H9 (cell line): ENCODE measurements around the gene HEXA. TPM values are rescaled to one million over a fixed set of nuclear protein-coding genes. Genes with fewer than 3 reads are reported as not detected.

Source experiments
- DNase-seq: peaks from one replicate; pipeline ENCODE4 v3.0.0-alpha.2; 2017
- H2AFZ ChIP-seq: one replicate; pipeline ENCODE4 v1.6.1; 2013; ENCODE audit warnings: mild to moderate bottlenecking, low read length, control low read depth, moderate library complexity
- H2AK5ac ChIP-seq: 2 replicates; pipeline ENCODE4 v1.6.1; 2013; ENCODE audit warnings: low read length, control low read depth, mixed read lengths; ENCODE audit not compliant: insufficient read length
- H2BK120ac ChIP-seq: one replicate; pipeline ENCODE4 v1.6.1; 2013; ENCODE audit warnings: low read depth, mild to moderate bottlenecking, low read length, control low read depth, inconsistent platforms; ENCODE audit not compliant: poor library complexity, severe bottlenecking
- H2BK12ac ChIP-seq: 2 replicates; pipeline ENCODE4 v1.6.1; 2013; ENCODE audit warnings: low read length, control low read depth, mixed read lengths, low read depth; ENCODE audit not compliant: insufficient read length
- H2BK15ac ChIP-seq: 2 replicates; pipeline ENCODE4 v1.6.1; 2013; ENCODE audit warnings: low read depth, low read length, control low read depth
- H2BK20ac ChIP-seq: one replicate; pipeline ENCODE4 v1.6.1; 2013; ENCODE audit warnings: low read depth, mild to moderate bottlenecking, low read length, control low read depth, inconsistent platforms; ENCODE audit not compliant: poor library complexity, severe bottlenecking
- H2BK5ac ChIP-seq: 2 replicates; pipeline ENCODE4 v1.6.1; 2013; ENCODE audit warnings: low read length, control low read depth, mixed read lengths; ENCODE audit not compliant: insufficient read length
- H3K14ac ChIP-seq: 2 replicates; pipeline ENCODE4 v1.6.1; 2013; ENCODE audit warnings: low read length, control low read depth; ENCODE audit not compliant: insufficient read depth
- H3K18ac ChIP-seq: 2 replicates; pipeline ENCODE4 v1.6.1; 2013; ENCODE audit warnings: low read depth, mild to moderate bottlenecking, mixed read lengths, low read length, control low read depth; ENCODE audit not compliant: insufficient read length
- H3K23ac ChIP-seq: 2 replicates; pipeline ENCODE4 v1.6.1; 2013; ENCODE audit warnings: low read length, control low read depth, mixed read lengths, low read depth; ENCODE audit not compliant: insufficient read length
- H3K23me2 ChIP-seq: 2 replicates; pipeline ENCODE4 v1.6.1; 2013; ENCODE audit warnings: low read depth, mild to moderate bottlenecking, mixed read lengths, low read length, control low read depth; ENCODE audit not compliant: insufficient read length, poor library complexity, severe bottlenecking
- H3K27ac ChIP-seq: 2 replicates; pipeline ENCODE4 v1.5.1; 2013; ENCODE audit warnings: low read length, control low read depth, mixed read lengths, low read depth; ENCODE audit not compliant: insufficient read length
- H3K27me3 ChIP-seq: 2 replicates; pipeline ENCODE4 v1.6.1; 2013; ENCODE audit warnings: low read length, control low read depth, inconsistent platforms; ENCODE audit not compliant: insufficient read depth
- H3K4ac ChIP-seq: 2 replicates; pipeline ENCODE4 v1.6.1; 2013; ENCODE audit warnings: low read depth, mild to moderate bottlenecking, control low read depth, inconsistent platforms, low read length, moderate library complexity
- H3K4me1 ChIP-seq: 2 replicates; pipeline ENCODE4 v1.6.1; 2013; ENCODE audit warnings: low read length, control low read depth, inconsistent platforms; ENCODE audit not compliant: insufficient read depth
- H3K4me2 ChIP-seq: 2 replicates; pipeline ENCODE4 v1.6.1; 2013; ENCODE audit warnings: low read length, control low read depth, mixed read lengths; ENCODE audit not compliant: insufficient read length, insufficient read depth
- H3K56ac ChIP-seq: 2 replicates; pipeline ENCODE4 v1.6.1; 2013; ENCODE audit warnings: low read depth, mild to moderate bottlenecking, mixed read lengths, low read length, control low read depth; ENCODE audit not compliant: insufficient read length
- H3K79me1 ChIP-seq: 2 replicates; pipeline ENCODE4 v1.6.1; 2013; ENCODE audit warnings: low read depth, mild to moderate bottlenecking, moderate library complexity, low read length, control low read depth, inconsistent platforms; ENCODE audit not compliant: insufficient read depth, poor library complexity, severe bottlenecking
- H3K79me2 ChIP-seq: 2 replicates; pipeline ENCODE4 v1.6.1; 2013; ENCODE audit warnings: low read length, control low read depth, inconsistent platforms; ENCODE audit not compliant: insufficient read depth
- H3K9ac ChIP-seq: 2 replicates; pipeline ENCODE4 v1.6.1; 2013; ENCODE audit warnings: low read length, control low read depth, mixed read lengths; ENCODE audit not compliant: insufficient read length; ENCODE audit errors: extremely low read depth
- H3K9me3 ChIP-seq: one replicate; pipeline ENCODE4 v1.6.1; 2013; ENCODE audit warnings: low read depth, low read length, inconsistent platforms; ENCODE audit not compliant: control insufficient read depth
- H3T11ph ChIP-seq: one replicate; pipeline ENCODE4 v1.6.1; 2013; ENCODE audit warnings: mild to moderate bottlenecking, low read length, control low read depth, inconsistent platforms
- H4K20me1 ChIP-seq: one replicate; pipeline ENCODE4 v1.6.1; 2013; ENCODE audit not compliant: control insufficient read depth, insufficient read length, insufficient read depth
- H4K5ac ChIP-seq: 2 replicates; pipeline ENCODE4 v1.6.1; 2013; ENCODE audit warnings: low read depth, mild to moderate bottlenecking, mixed read lengths, low read length, control low read depth; ENCODE audit not compliant: insufficient read length
- H4K8ac ChIP-seq: replicated peaks from 2 replicates; pipeline ENCODE4 v1.6.1; 2013; ENCODE audit warnings: low read length, control low read depth, mixed read lengths, low read depth; ENCODE audit not compliant: insufficient read length
- H4K91ac ChIP-seq: 2 replicates; pipeline ENCODE4 v1.6.1; 2013; ENCODE audit warnings: low read depth, mild to moderate bottlenecking, moderate library complexity, mixed read lengths, low read length, control low read depth; ENCODE audit not compliant: insufficient read length
- H3K27ac Mint-ChIP-seq, 3 experiments: 2 replicates in 2 of 3; 3 replicates in 1 of 3; pipeline ENCODE4 v1.8.0; 2020 to 2021; ENCODE audit warnings: mixed read lengths in 3 of 3, mild to moderate bottlenecking in 1 of 3, moderate library complexity in 1 of 3
- H3K27me3 Mint-ChIP-seq: 2 replicates; pipeline ENCODE4 v1.8.0; 2021; ENCODE audit warnings: low read depth, mild to moderate bottlenecking, moderate library complexity, mixed read lengths
- H3K36me3 Mint-ChIP-seq, 3 experiments: 2 replicates in 2 of 3; 3 replicates in 1 of 3; pipeline ENCODE4 v1.8.0; 2020 to 2021; ENCODE audit warnings: low read depth in 3 of 3, mixed read lengths in 3 of 3; ENCODE audit not compliant: insufficient read depth in 1 of 3
- H3K4me1 Mint-ChIP-seq, 2 experiments: 2 replicates each; pipeline ENCODE4 v1.8.0; 2020; ENCODE audit warnings: mixed read lengths in 2 of 2
- H3K4me3 Mint-ChIP-seq, 2 experiments: 2 replicates in 1 of 2; 3 replicates in 1 of 2; pipeline ENCODE4 v1.8.0; 2020 to 2021; ENCODE audit warnings: mild to moderate bottlenecking in 2 of 2, mixed read lengths in 2 of 2, moderate library complexity in 1 of 2
- H3K9me3 Mint-ChIP-seq, 2 experiments: 2 replicates in 1 of 2; 3 replicates in 1 of 2; pipeline ENCODE4 v1.8.0; 2020; ENCODE audit warnings: mild to moderate bottlenecking in 2 of 2, mixed read lengths in 2 of 2, moderate library complexity in 1 of 2
- WGBS: extraction: QIAGEN DNeasy Blood & Tissue Kit; methylation state at CpG from one replicate; pipeline ENCODE4 v1.1.7; 2013; ENCODE audit warnings: missing lambda C conversion rate, low lambda C conversion rate, mixed read lengths; ENCODE audit not compliant: insufficient read length; ENCODE audit errors: extremely low coverage; 5-methylcytosine and 5-hydroxymethylcytosine counted together
- total RNA-seq: library from RNA; stranded (reverse); gene quantifications from 2 replicates; pipeline ENCODE4 v1.2.1, GENCODE V29; 2021
- TF ChIP-seq, protein P1 (sequence below): fragments of 200-600 bp; sonication (generic); conservative IDR thresholded peaks from 3 replicates; pipeline ENCODE4 v1.8.0; 2021; ENCODE audit warnings: antibody characterized with exemption, mild to moderate bottlenecking

HEXA gene
- total RNA-seq, 1 experiment from 2014 or later = 54.7 TPM

DNA sequence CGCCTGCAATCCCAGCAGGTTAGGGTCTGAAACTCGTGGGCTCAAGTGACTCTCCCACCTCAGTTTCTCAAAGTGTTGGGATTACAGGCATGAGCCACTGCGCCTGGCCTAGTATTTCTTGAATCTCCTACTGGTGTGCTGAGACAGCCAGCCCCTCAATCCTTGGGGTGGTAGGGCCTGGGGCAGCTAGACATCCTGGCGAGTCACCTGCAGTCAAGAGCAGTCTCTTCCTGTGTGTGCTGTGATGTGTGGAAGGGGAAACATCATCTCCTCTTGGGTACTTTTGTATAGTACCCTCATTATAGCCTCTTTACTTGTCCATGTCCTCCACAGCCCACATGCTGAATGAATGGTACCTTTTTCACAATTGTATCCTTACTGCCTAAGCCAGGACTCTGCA, 4.9 kb upstream of the HEXA start:
- peaks cover 8% of the 10 kb centered on the region in 2 experiments; a peak in 3 of 4 replicates for H3K4me1 Mint-ChIP-seq

More for the DNA sequence above, 4.9 kb upstream of the HEXA start:
- Mint-ChIP-seq H3K36me3 (no peaks in the 10 kb centered on the region), H3K4me3 (no peak overlapping the region), H3K27me3 (peaks cover 30% of the 10 kb centered on the region), H3K27ac (no peak overlapping the region), H3K9me3 (no peaks in the 10 kb centered on the region; a peak in 1 of 5 replicates)
- no peak overlapping the region for H3K4ac ChIP-seq
- no peak overlapping the region for H3K56ac ChIP-seq
- H3K23me2 ChIP-seq = peaks cover 7% of the 10 kb centered on the region
- H2AFZ ChIP-seq = no peak overlapping the region
- WGBS = no CpG with 5 or more reads among the region's 4 CpGs
- peak overlapping the region; percentile 88 for H4K5ac ChIP-seq
- DNase-seq = no peak
- H3K79me1 ChIP-seq = no peaks in the 10 kb centered on the region
- H4K20me1 ChIP-seq = peaks cover 2% of the 10 kb centered on the region
- no peaks in the 10 kb centered on the region for H3K4me1 ChIP-seq
- H2BK12ac ChIP-seq = no peak overlapping the region
- no peak overlapping the region for H3K4me2 ChIP-seq
- no peak overlapping the region for H2BK20ac ChIP-seq
- H2BK120ac ChIP-seq = no peak overlapping the region
- H3K79me2 ChIP-seq = no peaks in the 10 kb centered on the region
- H3K27ac ChIP-seq = no peak overlapping the region
- no peak overlapping the region for H2BK15ac ChIP-seq
- H4K91ac ChIP-seq = no peak overlapping the region
- H4K8ac ChIP-seq = no peak overlapping the region
- H3K18ac ChIP-seq = no peak overlapping the region
- H3K9me3 ChIP-seq = no peaks in the 10 kb centered on the region
- H3K9ac ChIP-seq = no peak overlapping the region
- H3K14ac ChIP-seq = no peak overlapping the region
- no peak overlapping the region for H3T11ph ChIP-seq
- H3K27me3 ChIP-seq = no peaks in the 10 kb centered on the region
- H3K23ac ChIP-seq = no peak overlapping the region
- H2BK5ac ChIP-seq = no peak overlapping the region
- TF ChIP-seq, protein P1, sequence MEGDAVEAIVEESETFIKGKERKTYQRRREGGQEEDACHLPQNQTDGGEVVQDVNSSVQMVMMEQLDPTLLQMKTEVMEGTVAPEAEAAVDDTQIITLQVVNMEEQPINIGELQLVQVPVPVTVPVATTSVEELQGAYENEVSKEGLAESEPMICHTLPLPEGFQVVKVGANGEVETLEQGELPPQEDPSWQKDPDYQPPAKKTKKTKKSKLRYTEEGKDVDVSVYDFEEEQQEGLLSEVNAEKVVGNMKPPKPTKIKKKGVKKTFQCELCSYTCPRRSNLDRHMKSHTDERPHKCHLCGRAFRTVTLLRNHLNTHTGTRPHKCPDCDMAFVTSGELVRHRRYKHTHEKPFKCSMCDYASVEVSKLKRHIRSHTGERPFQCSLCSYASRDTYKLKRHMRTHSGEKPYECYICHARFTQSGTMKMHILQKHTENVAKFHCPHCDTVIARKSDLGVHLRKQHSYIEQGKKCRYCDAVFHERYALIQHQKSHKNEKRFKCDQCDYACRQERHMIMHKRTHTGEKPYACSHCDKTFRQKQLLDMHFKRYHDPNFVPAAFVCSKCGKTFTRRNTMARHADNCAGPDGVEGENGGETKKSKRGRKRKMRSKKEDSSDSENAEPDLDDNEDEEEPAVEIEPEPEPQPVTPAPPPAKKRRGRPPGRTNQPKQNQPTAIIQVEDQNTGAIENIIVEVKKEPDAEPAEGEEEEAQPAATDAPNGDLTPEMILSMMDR = no peak
- no peak overlapping the region for H2AK5ac ChIP-seq
